NCI-H82 treated with DMSO at 0.1 percent for 48 hours (cell line): Measurements from ENCODE around the gene GRPEL1.

Source experiments
- DNase-seq: peaks from one replicate; lab custom pipeline; 2025; ENCODE audit not compliant: unreplicated experiment; lab: John Stamatoyannopoulos, UW

Gene GRPEL1

DNA sequence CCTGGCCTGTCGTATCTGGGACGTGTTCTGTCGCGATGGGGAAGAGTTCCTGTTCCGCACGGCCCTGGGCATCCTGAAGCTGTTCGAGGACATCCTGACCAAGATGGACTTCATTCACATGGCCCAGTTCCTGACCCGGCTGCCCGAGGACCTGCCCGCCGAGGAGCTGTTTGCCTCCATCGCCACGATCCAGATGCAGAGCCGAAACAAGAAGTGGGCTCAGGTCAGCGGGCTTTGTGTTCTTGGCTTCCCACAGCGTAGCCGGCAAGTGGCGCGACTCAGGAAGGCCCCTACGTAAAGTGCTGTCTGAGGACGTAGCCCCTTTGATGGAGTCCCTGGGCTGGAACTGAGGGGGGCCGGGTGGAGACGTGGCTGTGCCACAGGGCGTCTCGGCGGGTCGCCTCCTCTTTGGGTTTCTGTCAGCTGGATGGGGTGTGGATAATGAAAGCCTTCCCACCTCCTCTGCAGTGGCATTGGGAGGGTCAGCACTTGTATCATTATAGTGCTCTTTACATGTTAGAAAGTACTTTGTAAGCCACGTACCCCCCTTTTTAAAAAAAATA, 42.7 kb downstream of the GRPEL1 start:
- no peak for DNase-seq

DNA sequence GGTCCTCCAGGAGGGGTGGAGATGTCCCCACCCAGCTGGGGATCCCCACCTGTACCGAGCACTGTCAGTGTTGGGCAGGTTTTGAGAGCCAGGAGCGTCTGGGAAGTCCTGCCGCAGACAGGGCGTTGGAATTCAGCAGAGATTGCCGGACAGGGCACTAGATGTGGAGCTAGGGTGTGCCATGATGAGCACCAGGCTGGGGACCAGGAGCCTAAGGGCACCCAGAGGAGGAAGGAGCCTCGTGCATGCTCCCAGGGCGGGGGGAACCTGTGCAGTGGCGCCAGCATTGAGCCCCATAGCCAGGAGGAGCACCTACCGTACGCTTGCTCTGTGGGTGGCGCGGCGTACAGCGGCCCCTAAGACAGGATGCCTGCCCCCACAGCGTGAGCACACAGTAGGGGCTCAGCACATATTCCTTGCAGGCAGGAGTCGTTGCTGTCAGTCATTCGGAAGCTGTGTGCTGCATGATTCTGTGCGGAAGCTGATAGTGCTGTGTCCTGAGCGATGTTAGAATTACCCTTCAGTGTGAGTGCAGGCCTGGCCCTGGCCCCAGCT, 43.5 kb downstream of the GRPEL1 start:
- no peak for DNase-seq

DNA sequence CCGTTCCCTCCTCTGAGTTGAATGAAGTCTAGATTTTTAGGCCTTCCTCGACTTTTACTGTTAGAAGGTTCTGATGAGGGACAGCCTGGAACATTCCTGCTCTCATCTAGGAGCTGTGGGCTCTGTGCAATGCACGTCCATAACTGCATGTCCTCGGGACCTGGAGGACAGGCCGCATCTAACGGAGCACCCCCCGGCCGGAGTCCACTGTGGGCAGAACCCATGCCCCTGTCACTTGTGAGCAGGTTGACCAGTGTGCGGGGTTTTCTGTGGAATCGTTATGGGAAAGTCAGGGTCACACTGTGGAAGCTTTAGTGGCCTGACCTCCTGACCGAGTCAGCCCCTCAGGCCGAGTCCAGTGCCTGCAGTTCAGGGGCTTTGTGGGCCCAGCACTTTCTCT, 44.0 kb downstream of the GRPEL1 start:
- no peak for DNase-seq

DNA sequence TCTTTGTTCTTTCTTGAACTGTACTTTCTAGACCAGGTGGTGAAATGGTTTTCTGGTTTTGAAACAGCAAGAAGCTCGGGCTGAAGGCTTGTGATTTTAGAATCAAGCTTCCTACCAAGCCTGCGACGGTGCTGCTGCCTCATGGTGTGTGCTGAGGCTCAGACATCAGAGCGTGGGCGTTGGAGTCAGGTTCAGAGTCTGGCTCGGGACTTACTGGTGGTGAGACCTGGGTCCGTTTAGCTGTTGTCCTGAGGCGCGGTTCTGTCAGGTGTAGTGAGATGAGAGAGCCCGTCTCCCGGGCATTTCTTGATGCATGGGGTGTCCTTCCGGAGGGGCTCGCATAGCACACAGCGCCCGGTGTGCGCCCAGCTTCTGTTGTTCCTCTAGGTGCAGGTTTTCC, 44.4 kb downstream of the GRPEL1 start:
- DNase-seq = no peak

DNA sequence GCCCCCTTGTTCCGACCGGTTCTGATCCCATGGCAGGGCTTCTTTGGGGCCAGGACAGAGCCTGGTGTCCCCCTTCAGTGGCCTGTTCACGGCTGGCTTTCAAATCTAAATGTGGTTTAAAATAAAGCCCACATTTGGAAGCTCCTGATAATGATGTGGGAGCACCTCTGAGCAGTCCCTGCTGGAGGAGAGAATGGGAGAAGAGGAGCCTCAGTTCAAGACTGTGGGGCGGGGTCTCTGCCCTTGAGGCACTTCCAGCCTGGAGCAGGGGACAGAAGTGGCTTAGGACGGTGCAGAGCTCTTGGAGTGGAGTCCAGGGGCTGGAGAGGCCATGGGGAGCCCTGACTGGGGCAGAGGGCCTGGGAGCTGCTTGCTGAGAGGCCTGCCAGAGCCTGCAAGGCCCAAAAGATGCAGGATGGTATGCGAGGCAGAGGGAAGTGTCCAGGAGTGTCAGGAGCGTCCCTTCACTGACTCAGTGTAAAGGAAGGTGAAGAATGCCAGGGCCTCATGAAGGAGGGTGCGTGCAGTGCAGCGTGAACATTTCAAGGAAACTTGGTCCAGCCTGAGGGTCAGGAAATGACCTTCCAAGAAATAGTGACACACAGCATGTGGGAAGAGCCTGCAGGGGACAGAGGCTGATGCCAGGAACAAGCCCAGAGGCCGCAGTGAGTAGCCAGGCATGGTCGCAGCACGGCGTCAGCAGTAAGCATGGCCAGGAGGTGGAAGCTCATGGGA, 45.8 kb downstream of the GRPEL1 start:
- no peak for DNase-seq

DNA sequence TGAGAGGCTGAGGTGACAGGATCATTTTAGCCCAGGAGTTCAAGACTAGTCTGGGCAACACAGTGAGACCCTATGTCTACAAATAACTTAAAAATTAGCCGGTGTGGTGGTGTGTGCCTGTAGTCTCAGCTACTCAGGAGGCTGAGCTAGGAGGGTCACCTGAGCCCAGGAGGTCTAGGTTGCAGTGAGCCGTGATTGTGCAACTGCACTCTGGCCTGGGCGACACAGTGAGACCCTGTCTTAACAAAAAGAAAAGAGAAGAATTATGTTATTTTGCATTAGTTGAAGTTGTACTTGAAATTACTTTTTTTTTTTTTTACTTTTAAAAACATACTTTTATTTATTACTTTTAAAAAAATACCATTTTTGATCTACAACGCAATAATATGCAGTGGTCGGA, 46.5 kb downstream of the GRPEL1 start:
- no peak for DNase-seq

DNA sequence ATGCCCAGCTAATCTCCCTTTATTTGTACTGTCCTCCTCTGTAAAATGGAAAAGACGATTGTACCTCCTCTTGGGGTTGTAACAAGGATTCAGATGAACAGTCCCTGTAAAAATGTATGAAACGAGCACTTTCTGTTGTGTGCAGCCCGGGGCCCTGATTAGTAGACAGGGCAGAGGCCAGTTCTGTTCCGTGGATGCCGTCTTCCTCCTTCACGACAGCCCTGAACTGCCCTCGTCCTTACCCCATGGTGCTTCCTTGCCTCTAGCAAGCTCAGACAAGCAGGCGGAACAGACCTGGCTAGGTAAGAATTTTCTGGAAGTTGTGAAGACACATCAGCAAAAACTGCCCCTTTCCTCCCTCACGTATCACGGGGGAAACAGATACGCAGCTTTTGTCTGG, 47.0 kb downstream of the GRPEL1 start:
- no peak for DNase-seq

DNA sequence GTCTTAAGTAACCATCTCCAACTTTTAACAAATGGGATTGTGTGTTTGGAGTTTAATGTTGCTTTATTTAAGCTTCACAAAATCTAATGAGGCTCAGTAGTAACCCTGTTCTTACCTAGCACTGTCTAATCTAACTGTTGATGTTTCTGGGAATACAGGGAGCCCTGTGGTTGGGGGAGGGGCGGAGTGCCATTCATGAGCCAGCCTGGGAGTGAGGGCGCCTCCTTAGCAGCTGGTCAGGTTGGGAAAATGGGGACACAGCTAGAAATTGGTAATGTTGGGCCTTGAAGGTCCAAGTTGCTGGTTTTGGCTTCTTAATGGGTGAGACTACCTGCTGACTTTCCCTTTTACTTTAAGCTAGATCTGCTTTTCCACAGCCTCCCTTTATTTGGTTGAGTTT, 47.6 kb downstream of the GRPEL1 start:
- DNase-seq = no peak

DNA sequence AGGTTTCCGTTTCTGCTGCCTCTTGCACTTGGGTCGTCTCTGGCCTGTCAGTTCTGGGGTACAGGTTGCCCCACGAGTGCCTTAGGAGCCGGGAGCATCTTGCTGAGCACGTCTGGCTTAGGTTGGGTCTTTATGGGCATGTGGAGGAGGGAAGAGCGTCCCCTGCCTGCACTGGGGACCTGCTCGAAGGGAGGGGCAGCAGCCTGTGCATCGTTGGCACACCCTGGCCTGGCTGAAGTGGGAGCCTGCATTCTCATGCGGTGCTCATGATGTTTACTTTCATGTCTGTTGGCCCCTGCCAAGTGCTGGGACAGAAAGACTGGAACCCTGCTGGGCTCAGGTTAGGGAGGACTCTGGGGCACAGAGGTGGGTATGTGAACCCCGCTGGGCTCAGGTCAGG, 48.5 kb downstream of the GRPEL1 start:
- DNase-seq = no peak

DNA sequence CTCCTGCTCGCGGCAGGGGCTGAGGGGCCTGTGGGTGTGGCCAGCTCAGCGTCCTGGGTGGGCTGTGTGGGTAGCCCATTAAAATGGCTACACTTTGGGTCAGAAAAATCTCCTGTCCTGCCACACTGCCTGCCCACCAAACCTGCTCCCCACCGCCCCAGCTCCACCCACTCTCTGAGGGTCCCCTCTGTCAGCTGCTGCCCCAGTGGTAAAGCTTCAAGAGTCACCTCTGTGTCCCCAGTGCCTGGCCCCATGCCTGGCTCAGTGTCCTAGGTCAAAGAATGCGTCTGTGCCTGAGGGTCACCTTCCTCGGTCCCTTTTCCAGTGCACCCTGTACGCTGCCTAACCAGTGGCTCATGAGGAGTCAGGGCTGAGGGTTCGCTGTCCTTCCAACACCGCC, 49.6 kb downstream of the GRPEL1 start:
- DNase-seq = no peak

DNA sequence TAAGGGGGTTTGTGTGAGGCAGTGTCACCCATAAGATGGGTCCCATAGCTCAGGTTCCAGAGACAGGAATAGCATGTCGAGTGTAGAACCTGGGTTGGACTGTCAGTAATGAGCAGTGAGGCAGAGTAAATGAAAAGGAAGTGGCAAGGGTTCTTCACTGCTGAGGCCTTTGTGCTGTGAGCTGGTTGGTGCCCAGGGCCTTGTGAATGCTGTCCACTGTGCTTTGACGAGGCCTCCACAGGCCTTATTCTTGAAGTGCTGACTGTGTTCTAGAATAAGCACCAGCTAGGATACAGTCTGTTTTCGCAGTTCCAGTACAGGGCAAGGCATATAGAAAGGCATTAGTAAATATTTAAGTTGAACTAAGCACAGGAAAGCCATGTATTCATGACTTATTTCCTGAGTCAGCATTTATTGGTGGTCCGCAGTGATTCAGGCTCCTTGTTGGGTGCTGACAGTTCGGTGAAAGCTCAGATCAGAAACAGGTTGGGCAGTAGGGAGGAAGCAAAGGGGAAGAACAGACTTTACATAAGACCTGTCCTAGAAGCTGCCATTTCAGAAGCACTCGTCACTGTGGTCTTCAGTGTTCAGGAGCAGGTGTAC, 50.3 kb downstream of the GRPEL1 start:
- DNase-seq = no peak

DNA sequence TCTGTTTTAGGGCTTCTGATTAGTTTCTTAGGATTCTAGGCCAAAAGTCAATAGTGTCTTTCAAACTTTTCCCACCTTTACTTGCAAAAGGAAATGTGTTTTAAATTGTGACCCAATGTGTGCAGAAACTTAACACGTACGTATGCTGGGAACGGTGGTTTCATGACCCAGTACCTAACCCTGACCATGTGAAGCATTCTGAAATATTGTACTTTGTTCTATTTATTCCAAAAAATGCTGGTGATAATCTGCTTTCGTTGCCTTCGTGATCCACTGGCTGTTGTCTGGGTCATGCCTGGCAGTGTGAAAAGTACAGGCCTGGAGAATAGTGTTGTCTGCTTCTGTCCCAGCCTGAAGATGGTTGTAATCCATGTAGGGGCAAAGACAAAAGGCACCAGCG, 51.4 kb downstream of the GRPEL1 start:
- no peak for DNase-seq

DNA sequence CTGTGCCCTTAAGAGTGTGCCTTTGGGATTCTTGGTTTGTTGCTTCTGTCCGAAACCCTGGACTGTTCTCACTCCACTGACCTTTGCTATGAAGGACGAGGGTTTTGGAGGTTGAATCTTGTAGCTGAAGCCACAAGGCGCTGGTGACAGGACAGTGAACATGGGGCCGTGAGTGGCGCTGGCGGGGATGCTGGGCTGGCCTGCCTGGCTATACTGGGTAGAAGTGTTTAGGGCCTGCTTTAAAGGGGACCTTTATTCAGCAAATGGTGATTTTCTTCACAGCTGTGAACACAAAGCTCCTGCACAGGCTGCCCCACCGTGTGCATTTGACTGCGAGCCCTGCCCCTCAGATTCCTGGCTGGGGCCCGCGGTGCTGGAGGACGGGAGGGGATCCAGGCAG, 51.8 kb downstream of the GRPEL1 start:
- no peak for DNase-seq

DNA sequence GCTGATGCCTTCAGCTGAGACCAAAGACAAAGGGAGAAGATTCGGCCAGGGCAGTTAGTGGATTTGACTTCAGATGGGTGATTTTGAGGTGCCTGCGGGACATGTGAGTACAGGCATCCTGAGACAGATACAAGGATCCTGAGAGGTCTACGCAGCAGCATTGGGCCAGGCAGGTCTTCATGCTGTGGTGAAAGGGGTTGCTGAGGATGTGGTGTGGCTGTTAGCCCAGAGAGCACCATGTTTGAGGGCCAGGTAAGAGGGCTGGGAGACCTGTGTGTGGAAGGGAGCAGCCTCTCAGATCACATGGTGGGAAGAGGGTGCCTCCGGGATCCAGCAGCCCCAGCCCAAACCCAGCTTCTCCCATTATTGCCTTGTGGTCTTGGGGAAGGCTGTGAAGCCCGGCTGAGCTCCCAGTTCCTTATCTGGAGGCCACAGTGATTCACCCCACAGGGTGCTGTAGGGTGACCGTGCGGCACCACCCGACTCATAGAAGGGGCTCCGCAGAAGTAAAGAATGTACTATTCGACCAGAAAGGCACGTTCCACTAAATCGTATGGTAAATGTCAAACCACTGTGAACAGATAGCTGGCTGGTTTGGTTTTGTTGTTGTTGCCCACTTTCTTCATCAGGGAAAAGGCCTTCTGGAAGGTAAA, 52.4 kb downstream of the GRPEL1 start:
- no peak for DNase-seq

DNA sequence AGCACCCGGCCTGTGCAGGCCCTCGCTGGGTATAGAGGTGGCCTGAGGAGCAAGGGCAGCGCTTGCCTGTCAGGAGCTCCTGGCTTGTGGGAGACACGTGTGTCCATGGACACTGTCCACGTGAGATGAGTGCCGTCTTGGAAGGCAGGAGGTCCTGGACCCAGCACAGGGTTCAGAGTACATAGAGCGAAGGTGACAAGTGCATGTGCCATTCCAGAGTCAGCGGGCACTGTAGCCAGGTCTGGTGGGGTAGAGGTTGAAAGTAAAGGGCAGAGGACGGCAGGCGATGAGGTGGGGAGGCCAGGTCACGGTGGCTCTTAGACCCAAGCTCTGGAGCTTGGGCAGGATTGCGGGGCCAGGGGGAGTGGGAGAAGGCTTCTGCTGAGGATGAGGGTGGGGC, 53.0 kb downstream of the GRPEL1 start:
- no peak for DNase-seq

DNA sequence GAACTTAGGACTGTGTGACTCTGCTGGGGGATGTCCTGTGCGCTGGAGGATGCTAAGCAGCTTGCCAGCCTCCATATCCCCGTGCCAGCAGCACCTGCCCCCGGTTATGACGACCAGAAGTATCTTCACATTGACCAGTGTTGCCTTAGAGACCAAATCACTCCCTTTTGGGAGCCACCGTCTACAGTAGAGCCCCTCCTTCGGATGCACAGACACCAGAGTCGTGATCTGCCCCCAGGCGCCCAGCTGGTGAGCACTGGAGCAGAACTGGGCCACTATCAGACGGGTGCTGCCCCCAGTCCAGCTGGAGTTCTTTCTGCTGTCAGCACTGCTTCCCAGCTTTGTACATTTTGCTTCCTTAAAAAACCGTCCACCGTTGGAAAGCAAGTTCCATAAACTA, 54.7 kb downstream of the GRPEL1 start:
- no peak for DNase-seq

DNA sequence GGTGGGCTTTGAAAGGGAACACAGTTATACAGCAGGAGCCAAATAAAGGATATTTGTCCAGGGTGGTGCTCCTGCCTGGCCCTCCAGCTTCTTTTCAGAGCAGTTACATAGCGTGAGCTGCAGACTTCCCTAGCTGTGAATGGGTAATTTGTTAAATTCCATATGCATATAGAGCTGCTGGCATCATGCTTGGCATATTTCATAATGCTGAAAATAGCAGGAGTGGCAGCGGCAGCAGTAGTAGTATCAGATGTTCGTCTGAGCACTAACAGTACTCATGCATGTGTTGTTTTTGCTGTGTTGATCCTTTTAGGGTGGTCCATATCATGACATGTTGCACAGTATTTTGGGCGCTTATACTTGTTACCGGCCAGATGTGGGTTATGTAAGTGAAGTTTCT, 58.3 kb downstream of the GRPEL1 start:
- no peak for DNase-seq
